HG03135 (cell line): Measurements from ENCODE around the gene MMP19.
"Not testable (repeated sequence)": the region's sequence is repeated elsewhere in the genome, so short reads cannot be mapped to it uniquely, and the experiment has no call there.

Source experiments
- ATAC-seq: cut with Tn5 transposase; IDR thresholded peaks from one replicate; pipeline ENCODE4 v1.9.1; 2021; ENCODE audit warnings: mild to moderate bottlenecking, moderate library complexity; ENCODE audit not compliant: unreplicated experiment

The MMP19 gene

DNA sequence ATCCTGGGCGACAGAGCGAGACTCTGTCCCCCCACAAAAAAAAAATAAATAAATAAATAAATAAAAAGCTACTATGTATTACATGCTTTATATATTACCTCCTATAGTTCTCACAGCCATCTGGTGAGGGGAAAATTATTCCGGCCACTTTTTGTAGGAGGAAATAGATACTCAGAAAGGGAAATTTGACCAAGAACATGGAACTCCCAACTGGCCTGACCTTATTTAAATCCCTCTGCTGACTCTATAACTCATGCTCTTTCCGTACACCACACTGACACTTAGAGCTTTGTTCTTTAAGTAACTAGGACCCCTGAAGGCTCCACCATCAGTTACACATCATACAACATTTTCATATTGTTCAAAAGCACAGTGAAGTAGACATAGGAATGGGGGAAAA lies 2.2 kb upstream of the MMP19 start:
- ATAC-seq = no peak

DNA sequence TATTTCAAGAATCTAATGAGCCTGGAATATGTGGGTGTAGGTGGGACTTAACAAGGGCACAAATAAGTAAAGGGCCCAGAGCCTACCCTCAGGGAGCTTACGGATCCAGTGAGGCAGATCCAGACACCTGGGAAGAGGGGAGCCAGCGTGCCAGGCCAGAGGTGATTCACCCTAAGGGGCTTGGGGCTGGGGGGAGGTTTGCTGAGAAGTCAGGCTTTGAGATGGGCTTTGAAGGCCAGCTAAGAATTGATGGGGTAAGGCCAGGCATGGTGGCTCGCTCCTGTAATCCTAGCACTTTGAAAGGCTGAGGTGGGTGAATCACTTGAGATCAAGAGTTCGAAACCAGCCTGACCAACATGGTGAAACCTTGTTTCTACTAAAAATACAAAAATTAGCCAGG lies 695 bp upstream of the MMP19 start:
- ATAC-seq = no peak

DNA sequence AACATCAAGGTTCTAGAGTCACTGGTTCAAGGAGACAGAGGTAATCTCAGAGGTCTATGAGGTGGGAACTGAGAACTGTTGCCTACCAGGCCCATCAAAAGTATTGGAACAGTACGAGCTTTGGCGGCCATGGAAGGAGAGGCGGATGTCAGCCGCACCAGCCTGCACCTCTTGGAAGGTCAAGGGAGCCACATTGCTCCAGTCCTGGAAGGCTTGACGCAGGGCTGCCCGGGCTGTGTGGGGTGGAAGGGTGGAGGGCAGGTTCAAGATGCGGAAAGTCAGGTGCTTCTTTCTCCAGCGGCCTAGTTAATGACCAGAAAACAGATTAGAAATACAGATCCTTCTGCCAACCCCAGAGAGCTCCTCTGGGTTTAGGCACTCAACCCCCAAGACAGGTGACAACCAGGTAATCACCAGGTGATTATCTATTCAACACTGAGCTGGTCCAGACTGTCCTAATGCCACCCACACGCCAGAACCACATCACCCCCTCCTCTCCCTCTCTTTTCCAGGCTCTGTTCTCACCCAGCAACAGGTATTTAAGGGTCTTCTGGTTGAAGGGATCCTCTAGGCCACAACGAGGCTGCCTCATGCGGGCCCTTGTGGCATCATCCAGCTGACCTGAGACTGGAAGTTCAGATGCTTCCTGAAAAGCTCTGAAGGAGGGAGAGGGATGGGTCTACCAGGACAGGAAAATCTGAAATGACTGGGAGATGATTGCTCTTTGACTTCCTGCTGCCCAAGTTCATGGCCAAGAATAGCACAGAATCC lies 2.0 kb downstream of the MMP19 start:
- ATAC-seq = no peak

DNA sequence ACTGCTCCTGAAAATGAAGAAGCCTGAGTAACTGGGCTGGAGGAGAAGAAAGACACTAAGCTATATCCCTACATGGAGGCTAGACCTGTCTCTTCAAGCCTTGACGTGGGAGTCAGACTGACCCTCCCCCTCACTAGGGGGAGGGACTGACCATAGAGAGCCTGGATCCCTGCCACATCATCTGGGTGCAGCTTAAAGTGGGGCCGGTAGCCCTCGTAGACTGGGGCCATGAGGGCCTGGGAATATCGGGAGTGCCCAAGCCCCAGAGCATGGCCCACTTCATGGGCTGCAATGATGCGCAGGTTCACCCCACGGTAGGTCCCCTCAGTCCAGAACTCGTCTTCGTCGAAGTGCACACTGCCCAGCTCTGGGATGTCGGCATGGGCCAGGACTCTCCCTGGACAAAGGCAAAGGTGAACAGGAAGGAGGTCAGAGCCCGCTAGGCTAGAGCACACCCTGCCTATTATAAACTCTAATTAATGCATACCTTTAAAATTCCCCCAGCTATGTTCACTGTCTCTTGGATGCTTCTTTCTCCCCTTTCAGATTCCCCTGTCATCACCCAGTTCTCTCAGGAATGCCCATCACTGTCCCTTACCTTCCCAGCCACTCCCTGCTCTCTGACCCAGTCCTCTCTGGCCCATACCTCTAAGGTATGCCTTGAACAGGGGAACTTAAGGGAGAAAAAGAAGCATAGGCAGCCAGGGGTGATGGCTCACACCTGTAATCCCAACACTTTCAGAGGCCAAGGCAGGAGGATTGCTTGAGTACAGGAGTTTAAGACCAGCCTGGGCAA lies 3.2 kb downstream of the MMP19 start:
- ATAC-seq = no peak

DNA sequence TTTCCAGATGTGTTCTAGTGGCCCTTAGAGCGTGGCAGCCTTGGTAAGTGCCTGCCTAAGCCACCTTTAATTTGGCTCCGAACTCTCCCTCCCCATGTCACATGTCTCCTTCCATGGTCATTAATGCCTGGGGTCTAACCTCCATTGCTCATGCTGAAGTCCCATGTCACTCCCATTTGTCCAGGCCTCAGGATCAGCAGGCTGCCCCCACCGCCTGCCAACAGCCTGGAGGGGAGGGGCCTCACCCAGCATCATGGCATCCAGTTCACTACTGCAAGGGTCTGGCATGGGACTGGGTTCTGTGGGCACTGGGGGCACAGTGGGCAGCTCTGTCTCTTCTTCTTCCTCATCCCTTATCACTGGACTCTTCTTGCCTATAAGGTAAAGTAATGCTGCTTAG lies 4.4 kb downstream of the MMP19 start:
- no peak for ATAC-seq

DNA sequence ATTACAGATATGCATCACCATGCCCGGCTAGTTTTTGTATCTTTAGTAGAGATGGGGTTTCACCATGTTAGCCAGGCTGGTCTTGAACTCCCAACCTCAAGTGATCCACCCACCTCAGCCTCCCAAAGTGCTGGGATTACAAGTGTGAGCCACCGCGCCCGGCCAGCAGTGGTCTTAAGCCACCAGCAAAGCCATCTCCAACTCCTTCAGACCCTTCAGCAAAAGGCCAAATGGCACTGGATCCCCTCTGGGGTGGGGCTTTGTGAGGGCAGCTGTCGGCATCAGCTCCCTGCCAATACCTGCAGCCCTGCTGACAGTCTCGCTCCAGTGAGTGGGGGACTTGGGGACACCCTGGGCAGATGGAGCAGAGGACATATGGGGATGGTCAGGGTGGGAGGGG lies 8.3 kb downstream of the MMP19 start:
- ATAC-seq = not testable (repeated sequence)

DNA sequence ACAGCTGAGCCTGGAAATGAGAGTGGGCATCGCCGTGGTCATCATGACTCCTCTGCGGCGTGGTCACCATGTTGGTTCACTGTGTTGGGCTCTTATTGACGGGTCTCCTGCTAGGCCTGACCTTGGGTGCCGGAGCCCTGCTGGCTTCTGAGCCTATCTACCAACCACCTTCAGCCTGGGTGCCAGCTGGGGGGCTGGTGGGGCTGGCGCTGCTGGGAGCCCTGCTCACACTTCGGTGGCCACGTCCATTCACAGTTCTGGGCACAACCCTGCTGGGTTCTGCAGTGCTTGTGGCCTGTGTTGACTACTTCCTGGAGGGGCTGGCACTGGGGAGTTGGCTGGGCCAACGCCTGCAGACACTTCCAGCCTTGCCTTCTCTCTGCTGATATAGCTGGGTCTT lies 9.7 kb downstream of the MMP19 start:
- no peak for ATAC-seq

DNA sequence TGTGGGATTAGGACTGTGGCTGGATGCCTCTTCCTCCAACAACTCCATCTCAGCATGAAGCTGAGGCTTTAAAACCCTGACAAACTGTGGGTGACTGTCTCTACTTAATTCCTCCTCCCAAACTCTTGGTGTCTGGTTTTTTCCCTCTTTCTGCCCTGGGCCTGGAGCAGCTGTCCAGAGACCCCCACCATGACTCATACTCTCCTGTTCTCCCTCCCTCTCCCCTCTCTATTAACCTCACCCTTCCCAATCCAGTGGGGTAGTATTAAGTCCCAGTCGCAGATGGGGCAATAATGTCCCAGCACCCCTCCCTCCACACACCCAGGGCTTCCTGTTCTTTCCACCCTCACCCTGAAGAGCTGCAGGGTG lies 11.3 kb downstream of the MMP19 start:
- ATAC-seq = no peak

DNA sequence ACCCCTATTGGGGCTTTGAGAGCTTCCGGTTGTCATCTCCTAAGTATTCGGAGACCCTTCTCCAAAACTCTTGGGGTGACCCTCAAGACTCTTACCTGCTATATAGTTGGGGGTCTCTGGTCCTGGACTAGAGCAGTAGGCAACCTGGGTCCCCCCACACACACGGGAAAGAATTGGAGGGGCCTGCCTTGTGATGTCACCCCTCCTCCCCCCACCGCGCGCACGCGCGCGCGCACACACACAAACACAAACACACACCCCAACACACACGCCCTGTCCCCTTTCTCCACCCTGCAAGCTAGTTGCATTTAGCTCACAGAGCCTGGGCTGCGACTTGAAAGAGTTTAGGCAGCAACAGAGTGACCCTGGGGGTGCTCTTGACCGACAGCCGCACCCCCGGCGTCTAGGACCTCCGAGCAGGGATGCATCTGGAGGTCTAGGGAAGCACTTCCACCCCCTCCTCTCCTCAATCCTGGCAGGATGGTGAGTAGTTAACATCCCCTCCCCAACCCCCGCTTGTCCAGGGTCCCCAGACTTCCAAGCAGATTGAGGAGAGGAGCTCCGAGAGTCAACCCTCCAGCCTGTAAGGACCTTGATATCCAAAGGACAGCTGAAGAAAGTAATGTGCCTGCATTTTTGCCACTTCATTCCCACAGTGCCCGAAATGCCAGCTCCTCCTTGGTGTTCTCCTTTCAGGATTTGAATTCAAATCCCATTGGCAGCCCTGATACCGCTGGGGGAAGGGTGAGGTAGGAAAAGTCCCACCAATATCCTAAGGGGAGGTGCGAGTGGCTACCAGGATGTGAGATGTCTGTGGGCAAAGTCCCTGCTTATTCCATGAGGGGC lies 11.9 kb downstream of the MMP19 start:
- no peak for ATAC-seq

DNA sequence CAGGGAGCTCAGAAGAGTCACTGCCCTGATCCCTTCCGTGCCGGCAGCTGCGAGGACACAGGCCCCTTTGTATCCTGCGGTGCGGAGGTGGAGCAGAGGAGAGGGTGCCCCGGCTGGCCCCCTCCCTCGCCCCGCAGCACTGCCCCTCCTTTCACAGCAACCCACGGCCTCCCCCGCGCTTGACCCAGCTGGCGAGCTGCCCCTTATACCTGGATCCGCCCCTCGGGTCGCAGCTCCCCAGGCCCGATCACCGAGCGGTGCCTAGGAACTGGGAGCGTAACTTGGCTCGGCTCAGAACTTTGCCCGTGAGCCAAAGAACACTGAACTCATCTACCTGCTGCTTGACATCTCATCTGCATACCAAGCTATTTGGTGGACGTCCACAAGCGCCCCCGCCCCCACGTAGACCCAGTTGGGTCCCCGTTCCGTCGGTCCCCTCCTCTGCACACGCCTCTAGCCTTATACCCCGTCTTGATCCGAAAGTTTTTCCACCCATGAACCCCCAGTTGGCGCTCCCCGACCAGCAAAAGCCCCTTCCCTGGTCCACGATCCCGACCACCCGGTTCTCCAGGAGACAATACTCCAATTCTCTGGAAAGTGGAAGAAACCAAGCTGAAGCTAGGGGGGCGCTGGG lies 12.7 kb downstream of the MMP19 start:
- ATAC-seq = peak; percentile 21

DNA sequence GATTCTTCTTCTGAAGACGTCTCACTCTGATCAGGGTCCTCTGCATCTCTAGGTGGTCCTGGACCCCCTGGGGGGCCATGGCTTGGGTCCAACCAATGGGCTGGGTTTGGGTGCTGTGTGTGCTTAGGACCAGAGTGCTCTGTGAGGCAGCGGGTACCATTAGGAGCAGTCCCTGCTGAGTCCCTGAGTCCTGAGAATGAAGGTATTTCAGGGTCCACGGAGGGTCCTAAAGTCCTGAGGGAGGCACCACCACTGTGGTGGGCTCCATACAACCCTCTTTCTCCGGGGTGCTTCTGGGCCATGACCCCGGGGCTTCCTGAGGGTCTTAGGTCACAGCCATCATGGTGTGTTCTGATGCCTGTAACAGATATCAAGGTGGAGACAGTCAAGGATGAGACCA lies 14.4 kb downstream of the MMP19 start:
- no peak for ATAC-seq

DNA sequence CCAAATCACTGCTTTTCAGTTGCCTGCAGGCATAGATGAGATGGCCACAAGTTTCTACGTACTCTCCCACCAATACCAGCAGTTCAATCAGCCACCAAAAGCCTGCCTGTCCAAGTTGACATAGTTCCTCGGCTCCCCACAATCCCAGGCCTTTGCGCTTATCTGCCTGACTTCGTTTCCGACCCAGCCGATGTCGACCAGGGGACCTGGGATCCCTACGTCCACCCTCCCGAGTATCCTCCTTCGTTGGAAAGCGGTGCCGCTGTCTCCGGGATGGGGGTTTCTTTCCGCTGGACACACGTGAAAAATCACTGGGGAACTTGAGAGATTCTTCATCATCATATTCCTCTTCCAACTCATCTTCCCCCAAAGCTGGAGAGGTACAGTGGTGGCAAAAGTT lies 14.9 kb downstream of the MMP19 start:
- ATAC-seq = no peak

DNA sequence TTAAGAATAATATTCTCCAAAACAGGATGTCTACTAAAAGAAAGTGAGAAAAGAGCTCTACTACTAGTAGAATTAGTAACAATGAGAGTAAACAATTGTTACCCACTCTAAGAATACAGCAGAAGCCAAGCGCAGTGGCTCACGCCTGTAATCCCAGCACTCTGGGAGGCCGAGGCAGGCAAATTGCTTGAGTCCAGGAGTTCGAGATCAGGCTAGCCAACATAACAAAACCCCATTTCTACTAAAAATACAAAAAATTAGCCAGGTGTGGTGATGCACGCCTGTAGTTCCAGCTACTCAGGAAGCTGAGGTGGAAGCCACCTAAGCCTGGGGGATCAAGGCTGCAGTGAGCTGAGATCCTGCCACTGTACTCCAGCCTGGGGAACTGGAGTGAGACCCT lies 18.0 kb downstream of the MMP19 start:
- ATAC-seq = no peak

DNA sequence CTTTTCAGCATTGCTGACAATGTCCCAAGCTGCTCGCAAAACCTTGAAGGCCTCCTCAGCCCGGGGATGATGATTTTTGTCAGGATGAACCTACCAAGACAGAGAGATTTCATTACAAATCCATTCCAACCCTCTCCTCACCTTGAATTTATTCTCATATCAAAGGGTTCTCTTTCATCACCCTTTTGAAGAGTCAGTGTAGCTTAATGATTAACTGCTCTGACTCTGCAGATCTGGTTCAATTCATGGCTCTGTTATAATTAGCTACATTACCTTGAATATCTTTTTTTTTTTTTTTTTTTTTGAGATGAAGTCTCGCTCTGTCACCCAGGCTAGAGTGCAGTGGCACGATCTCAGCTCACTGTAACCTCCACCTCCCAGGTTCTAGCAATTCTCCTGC lies 19.3 kb downstream of the MMP19 start:
- ATAC-seq = no peak

DNA sequence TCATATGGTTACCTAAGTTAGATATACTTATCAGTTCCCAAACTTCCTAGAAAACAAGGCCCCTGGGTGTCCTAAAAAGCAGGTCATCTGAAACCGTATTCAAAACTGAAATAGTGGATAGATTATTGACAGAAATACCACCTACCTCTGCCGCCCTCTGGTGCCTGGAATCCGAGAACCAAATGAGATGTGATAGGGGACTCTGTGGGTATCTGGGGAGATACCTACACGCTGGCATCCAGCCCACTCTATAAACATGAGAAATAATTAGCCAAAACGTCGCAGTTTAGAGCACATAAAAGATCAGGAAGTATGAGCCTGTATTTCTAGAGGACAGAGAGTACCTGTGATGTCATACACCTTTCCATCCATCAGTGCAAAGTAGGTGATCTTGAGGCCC lies 20.5 kb downstream of the MMP19 start:
- no peak for ATAC-seq

DNA sequence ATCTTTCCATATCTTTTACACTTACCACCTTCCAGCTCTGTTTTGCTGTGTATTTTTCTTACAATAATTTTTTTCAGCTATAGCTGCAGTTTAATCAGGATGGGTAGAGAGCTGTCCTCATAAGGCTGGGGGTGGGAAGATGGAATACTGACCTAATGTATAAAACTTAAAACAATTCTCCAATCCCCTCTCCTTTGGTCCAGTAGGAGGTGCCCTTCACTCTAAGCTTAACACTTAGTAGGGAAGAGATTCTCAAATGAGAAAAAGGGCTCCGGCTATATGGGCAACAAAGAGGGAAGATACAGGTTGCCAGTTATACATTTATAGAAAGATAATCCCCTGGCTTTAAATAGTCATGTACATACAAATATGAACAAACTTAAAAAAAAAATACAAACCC lies 22.1 kb downstream of the MMP19 start:
- ATAC-seq = no peak

DNA sequence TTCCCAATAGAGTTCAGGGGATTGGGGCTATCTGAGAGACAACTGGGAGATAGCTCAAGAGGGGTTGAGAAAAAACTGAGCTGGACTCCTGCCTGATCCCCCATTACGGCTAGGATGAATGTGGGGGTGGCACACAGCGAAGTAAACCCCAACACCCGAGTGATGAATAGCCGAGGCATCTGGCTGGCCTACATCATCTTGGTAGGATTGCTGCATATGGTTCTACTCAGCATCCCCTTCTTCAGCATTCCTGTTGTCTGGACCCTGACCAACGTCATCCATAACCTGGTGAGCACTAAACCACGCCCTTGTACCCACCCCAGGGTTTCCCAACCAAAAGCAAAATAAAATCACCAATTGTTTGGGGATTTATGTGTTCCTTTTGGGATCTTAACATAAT lies 23.9 kb downstream of the MMP19 start:
- ATAC-seq = no peak

DNA sequence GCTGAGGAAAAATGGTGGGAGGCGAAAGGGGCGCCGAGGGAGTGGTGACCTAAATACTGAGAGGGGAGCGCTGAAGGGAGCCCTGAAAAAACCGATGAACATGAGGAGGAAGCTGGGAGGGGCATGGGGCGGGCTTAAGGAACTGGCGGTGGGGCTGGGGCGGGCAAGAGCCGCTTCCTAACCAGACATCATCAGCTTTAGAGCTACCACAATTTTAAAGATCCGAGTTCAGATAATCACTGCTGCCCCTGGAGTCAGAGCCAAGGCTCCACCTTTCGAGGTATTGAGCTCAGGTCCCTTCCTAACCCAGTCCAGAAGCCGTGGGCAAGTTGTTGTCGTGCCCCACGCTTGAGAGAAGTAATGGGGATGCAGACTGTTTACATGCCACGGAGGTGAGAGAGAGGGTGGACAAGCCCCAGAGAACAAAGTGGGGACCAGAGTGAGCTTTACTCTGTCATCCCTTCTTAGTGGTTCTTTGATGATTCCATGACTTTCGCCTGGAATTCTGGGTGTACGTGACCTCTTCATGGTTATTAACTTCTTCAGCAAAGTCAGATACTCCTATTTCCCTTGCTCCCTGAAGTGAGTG lies 24.5 kb downstream of the MMP19 start:
- peak; percentile 32 for ATAC-seq

DNA sequence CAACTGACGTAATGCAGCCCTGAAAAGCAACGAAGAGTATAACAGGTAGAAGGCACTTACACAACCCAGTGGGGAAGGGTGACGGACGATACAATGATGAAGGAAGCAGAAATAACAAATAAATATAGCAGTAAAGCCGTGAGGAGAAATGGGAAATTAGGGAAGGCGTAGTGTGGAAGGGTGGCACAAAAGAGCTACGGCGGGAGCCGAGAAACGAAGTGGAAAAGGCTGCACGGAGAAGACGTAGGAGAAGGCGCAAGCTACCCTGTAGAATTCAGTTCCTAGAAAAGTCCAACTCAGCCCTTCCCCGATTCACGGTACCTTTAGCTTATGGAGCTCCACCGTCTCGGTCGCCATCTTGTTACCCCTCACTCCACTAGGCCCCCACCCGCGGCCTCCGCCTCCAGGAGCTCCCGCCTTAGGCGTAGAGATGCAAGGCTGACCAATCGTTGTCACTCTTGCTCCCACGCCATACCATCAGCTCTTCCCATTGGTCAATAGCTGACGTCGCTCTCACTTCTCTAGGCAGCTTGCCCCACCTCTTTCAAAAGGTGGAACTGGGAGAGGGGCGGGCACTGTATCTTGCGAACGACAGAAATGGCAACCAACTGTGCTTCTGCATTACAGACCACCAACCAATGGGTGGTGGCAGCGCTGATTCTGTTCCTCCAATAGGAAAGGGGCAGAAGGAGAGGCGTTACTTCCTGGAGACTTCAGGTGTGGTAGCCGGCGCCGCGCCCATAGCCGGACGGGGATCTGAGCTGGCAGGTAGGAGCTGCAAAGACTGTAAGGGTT lies 25.2 kb downstream of the MMP19 start, which contains the start of the genes ORMDL2 and SARNP:
TSS of gene ORMDL2 (plus strand) at position 697 of the 795 bp plus-strand sequence. CDS start 959 bp downstream, outside the sequence.
TSS of gene SARNP (minus strand) at position 380 of the 795 bp plus-strand sequence. CDS start at position 357, 23 bp downstream.
- ATAC-seq = peak; percentile 97

DNA sequence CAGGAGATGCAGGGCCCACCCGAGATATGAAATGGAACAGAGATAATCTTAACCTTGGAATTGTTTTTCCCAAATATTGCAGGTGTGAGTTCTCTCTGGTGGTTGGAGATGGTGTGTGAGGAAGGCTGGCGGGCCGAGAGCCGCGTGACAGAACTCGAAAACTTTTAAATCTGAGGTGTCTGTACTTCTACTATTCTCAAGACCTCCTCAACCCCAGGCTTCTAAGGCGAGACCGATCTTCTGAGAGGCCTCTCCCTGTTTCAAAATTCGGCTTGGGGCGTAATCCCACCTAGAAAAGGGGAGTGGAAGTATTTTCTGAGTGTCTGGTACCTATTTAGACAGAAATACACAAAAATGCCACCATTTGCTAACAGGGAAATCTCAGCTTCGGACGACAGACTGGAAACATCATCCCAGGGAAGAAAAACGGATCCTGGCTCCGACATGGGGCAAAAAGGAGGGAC lies 25.8 kb downstream of the MMP19 start:
- no peak for ATAC-seq
